ENCODE results near the gene STARD13.

Gene STARD13

GRCh38 chr13:33144358-33144784, 141.2 kb downstream of the STARD13 start:
- TF ChIP-seq TEAD4 (IDR thresholded peaks at IDR 0.05) (no peak), MAX (IDR thresholded peaks at IDR 0.05) (no peak), CEBPB (IDR thresholded peaks at IDR 0.05) (no peak), RAD21 (IDR thresholded peaks at IDR 0.05; ENCODE audit: low read depth) (no peak), FOXM1 (IDR thresholded peaks at IDR 0.05; ENCODE audit: borderline replicate concordance, low read depth) (no peak), REST (IDR thresholded peaks at IDR 0.05; ENCODE audit: low read depth) (no peak), USF1 (IDR thresholded peaks at IDR 0.05) (no peak)

GRCh38 chr13:33139780-33140535, 145.6 kb downstream of the STARD13 start:
- TF ChIP-seq USF1 (IDR thresholded peaks at IDR 0.05) (no peak), ZBTB7A (IDR thresholded peaks at IDR 0.05; ENCODE audit: low read depth) (no peak), TCF12 (IDR thresholded peaks at IDR 0.05; ENCODE audit: low read depth) (no peak), RAD21 (IDR thresholded peaks at IDR 0.05; ENCODE audit: low read depth) (no peak), EGR1 (IDR thresholded peaks at IDR 0.05) (no peak), YY1 (IDR thresholded peaks at IDR 0.05; ENCODE audit: low read depth) (no peak), TAF1 (IDR thresholded peaks at IDR 0.05; ENCODE audit: low read depth) (no peak), EP300 (IDR thresholded peaks at IDR 0.05; ENCODE audit: borderline replicate concordance) (no peak), NFIC (IDR thresholded peaks at IDR 0.05) (no peak), REST (IDR thresholded peaks at IDR 0.05; ENCODE audit: low read depth) (no peak), TEAD4 (IDR thresholded peaks at IDR 0.05) (no peak), FOXM1 (IDR thresholded peaks at IDR 0.05; ENCODE audit: borderline replicate concordance, low read depth) (no peak), CREB1 (IDR thresholded peaks at IDR 0.05; ENCODE audit: low read depth) (no peak), MAX (IDR thresholded peaks at IDR 0.05) (no peak)

- TF ChIP-seq YY1 (IDR thresholded peaks at IDR 0.05; ENCODE audit: low read depth) (no peak), TCF12 (IDR thresholded peaks at IDR 0.05; ENCODE audit: low read depth) (no peak), EP300 (IDR thresholded peaks at IDR 0.05; ENCODE audit: borderline replicate concordance) (no peak), ZBTB7A (IDR thresholded peaks at IDR 0.05; ENCODE audit: low read depth) (no peak)
Measured at GRCh38 chr13:33139184-33139583, 146.4 kb downstream of the STARD13 start.

GRCh38 chr13:33138441-33138840, 147.1 kb downstream of the STARD13 start:
- TF ChIP-seq ZBTB7A (IDR thresholded peaks at IDR 0.05; ENCODE audit: low read depth) (no peak), TCF12 (IDR thresholded peaks at IDR 0.05; ENCODE audit: low read depth) (no peak), CEBPB (IDR thresholded peaks at IDR 0.05) (no peak), RAD21 (IDR thresholded peaks at IDR 0.05; ENCODE audit: low read depth) (no peak), EP300 (IDR thresholded peaks at IDR 0.05; ENCODE audit: borderline replicate concordance) (no peak), YY1 (IDR thresholded peaks at IDR 0.05; ENCODE audit: low read depth) (no peak), NFIC (IDR thresholded peaks at IDR 0.05) (no peak), CREB1 (IDR thresholded peaks at IDR 0.05; ENCODE audit: low read depth) (no peak)

GRCh38 chr13:33137721-33138120, 147.8 kb downstream of the STARD13 start:
- no peak for TF ChIP-seq ZBTB7A (IDR thresholded peaks at IDR 0.05; ENCODE audit: low read depth)
- no peak for TF ChIP-seq CREB1 (IDR thresholded peaks at IDR 0.05; ENCODE audit: low read depth)
- no peak for TF ChIP-seq MAX (IDR thresholded peaks at IDR 0.05)
- no peak for TF ChIP-seq CEBPB (IDR thresholded peaks at IDR 0.05)
- no peak for TF ChIP-seq RAD21 (IDR thresholded peaks at IDR 0.05; ENCODE audit: low read depth)
- TF ChIP-seq NFIC (IDR thresholded peaks at IDR 0.05), result no peak
- no peak for TF ChIP-seq USF1 (IDR thresholded peaks at IDR 0.05)
- TF ChIP-seq REST (IDR thresholded peaks at IDR 0.05; ENCODE audit: low read depth), result no peak
- no peak for TF ChIP-seq TCF12 (IDR thresholded peaks at IDR 0.05; ENCODE audit: low read depth)
- no peak for TF ChIP-seq EP300 (IDR thresholded peaks at IDR 0.05; ENCODE audit: borderline replicate concordance)
- TF ChIP-seq TAF1 (IDR thresholded peaks at IDR 0.05; ENCODE audit: low read depth), result no peak
- TF ChIP-seq EGR1 (IDR thresholded peaks at IDR 0.05), result no peak
- no peak for TF ChIP-seq FOXM1 (IDR thresholded peaks at IDR 0.05; ENCODE audit: borderline replicate concordance, low read depth)
- TF ChIP-seq YY1 (IDR thresholded peaks at IDR 0.05; ENCODE audit: low read depth), result no peak
- no peak for TF ChIP-seq TEAD4 (IDR thresholded peaks at IDR 0.05)

Measured in Ishikawa (cell line).